AG09309 (cell line): Measurements from ENCODE around the gene RASAL1.

Experiments
- DNase-seq: peaks from one replicate; pipeline ENCODE4 v3.0.0-alpha.2; 2010; ENCODE audit warnings: low read depth
- H3K4me3 ChIP-seq: 2 replicates; pipeline ENCODE4 v1.5.1; 2011; ENCODE audit warnings: mild to moderate bottlenecking, low read depth, low read length, moderate library complexity; ENCODE audit not compliant: control insufficient read depth
- TF ChIP-seq, protein P1 (sequence below): IDR thresholded peaks from 2 replicates; pipeline ENCODE4 v1.5.1; 2011; ENCODE audit warnings: mild to moderate bottlenecking, low read depth, low read length, inconsistent platforms; ENCODE audit not compliant: insufficient read depth, control insufficient read depth; ENCODE audit errors: missing control alignments

Gene RASAL1

DNA sequence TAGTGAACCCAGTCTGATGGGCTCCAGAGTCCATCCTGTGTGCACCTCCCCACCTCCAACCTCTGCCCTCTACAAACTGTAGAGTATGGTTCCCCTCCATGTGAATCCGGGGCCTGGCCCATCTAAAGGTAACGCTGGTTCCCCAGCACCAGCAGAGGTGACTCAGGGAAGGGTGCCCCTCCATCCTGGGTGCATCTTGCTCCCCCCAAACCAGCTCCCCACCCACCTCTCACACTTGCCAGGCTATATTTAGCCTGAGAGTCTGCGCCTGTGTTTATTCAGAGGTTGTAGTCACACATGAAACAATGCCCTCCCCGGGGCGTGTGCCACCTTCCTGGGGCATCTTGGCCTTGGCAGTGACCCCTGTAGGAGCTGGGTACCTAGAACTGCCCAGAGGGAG lies 26.2 kb downstream of the RASAL1 start:
- DNase-seq = no peak
- no peak overlapping the region for H3K4me3 ChIP-seq
- TF ChIP-seq, protein P1, sequence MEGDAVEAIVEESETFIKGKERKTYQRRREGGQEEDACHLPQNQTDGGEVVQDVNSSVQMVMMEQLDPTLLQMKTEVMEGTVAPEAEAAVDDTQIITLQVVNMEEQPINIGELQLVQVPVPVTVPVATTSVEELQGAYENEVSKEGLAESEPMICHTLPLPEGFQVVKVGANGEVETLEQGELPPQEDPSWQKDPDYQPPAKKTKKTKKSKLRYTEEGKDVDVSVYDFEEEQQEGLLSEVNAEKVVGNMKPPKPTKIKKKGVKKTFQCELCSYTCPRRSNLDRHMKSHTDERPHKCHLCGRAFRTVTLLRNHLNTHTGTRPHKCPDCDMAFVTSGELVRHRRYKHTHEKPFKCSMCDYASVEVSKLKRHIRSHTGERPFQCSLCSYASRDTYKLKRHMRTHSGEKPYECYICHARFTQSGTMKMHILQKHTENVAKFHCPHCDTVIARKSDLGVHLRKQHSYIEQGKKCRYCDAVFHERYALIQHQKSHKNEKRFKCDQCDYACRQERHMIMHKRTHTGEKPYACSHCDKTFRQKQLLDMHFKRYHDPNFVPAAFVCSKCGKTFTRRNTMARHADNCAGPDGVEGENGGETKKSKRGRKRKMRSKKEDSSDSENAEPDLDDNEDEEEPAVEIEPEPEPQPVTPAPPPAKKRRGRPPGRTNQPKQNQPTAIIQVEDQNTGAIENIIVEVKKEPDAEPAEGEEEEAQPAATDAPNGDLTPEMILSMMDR = no peak

GRCh38 chr12:113108308-113108707 lies 27.3 kb downstream of the RASAL1 start:
- TF ChIP-seq, protein P1 = no peak
- no peak overlapping the region for H3K4me3 ChIP-seq
- no peak for DNase-seq

GRCh38 chr12:113106361-113106760 lies 29.2 kb downstream of the RASAL1 start:
- TF ChIP-seq, protein P1 = no peak
- no peak for DNase-seq
- H3K4me3 ChIP-seq = no peak overlapping the region

DNA sequence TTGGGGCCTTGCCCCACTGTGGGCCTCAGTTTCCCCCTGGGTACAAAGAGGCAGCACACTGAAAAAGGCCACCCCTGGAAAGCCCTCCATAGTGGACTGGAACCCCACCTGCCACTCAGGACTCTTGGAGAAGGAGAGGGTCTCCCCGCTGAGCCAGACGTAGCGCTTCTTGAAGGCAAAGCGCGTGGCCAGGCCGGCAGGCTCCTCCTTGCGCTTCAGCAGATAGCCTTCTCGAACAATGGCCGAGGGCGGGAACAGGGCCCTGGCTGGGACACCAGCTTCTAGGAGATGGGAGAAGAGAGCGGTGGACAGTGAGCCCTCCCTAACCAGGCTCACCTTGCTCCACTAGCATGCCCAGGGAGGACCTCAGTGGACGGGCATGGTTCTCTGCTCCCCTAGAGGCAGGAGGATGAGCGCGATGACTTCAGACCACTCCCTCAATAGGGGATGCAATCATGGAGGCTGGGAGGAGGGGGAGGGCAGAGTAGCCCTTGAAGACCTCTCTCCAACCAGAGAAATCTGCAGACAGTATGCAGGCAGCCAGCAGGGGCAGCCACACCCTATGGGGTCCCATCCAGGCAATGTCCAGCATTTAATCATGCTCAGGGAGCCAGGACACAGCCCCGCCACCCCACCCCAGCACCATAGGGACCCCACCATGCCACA lies 29.8 kb downstream of the RASAL1 start:
- H3K4me3 ChIP-seq = no peak overlapping the region
- TF ChIP-seq, protein P1 = no peak
- no peak for DNase-seq

DNA sequence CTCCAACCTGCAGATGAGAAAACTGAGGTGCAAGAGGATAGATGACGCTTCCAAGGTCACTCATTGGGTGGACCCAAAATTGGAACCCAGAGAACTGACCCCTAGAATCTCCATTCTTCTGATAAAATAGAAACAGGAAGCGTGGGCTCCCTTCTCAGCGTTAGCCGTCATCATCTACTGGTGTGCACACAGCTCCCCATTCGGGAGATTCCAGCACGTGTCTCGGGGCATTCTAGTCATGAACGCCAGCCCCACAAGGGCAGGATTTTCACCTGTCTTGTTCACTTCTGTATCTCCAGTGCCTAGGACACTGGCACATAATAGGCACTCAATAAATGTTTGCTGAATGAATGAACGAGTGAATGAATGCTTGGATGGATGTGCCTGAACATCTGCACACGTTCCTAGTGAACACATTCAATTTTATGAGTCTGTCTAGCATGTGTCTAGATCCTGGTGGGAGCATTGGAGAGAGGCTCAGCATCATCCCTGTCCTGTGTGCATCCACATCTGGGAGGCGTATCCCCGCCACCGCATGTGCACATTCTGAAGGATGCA lies 30.5 kb downstream of the RASAL1 start:
- no peak for DNase-seq
- no peak overlapping the region for H3K4me3 ChIP-seq
- TF ChIP-seq, protein P1 = no peak

GRCh38 chr12:113103756-113104450 lies 31.7 kb downstream of the RASAL1 start:
- DNase-seq = no peak
- TF ChIP-seq, protein P1 = no peak
- H3K4me3 ChIP-seq = no peak overlapping the region
